H4 (cell line): Measurements from ENCODE around the gene ILF3. TPM values are rescaled to one million over a fixed set of nuclear protein-coding genes. Genes with fewer than 3 reads are reported as not detected.

Experiments
- DNase-seq: peaks from one replicate; pipeline ENCODE4 v3.0.0-alpha.2; 2015; ENCODE audit warnings: low spot score
- total RNA-seq: library from RNA; depleted of rRNA; stranded (reverse); fragments of >200 nt; shearing (Covaris generic); gene quantifications from 2 replicates; pipeline ENCODE4 v1.2.3, GENCODE V29; 2014

The ILF3 gene
- total RNA-seq, 1 experiment from 2014 or later, result 109 TPM

- no peak for DNase-seq
These were observed 41.6 kb downstream of the ILF3 start for GRCh38 chr19:10695401-10696398.

GRCh38 chr19:10699650-10700335 lies 45.6 kb downstream of the ILF3 start:
- DNase-seq, result peak; percentile 30

GRCh38 chr19:10701955-10702525 lies 47.9 kb downstream of the ILF3 start:
- no peak for DNase-seq

GRCh38 chr19:10706990-10707389 lies 52.8 kb downstream of the ILF3 start:
- DNase-seq, result no peak

GRCh38 chr19:10707440-10707839 lies 53.3 kb downstream of the ILF3 start:
- no peak for DNase-seq

- no peak for DNase-seq
These were observed 54.1 kb downstream of the ILF3 start for GRCh38 chr19:10708291-10708690.

- no peak for DNase-seq
These were observed 57.9 kb downstream of the ILF3 start for GRCh38 chr19:10712045-10712444.

GRCh38 chr19:10712754-10713153 lies 58.6 kb downstream of the ILF3 start:
- DNase-seq, result no peak

GRCh38 chr19:10713317-10713716 lies 59.2 kb downstream of the ILF3 start:
- no peak for DNase-seq

GRCh38 chr19:10717054-10717355 lies 62.9 kb downstream of the ILF3 start:
- DNase-seq, result no peak

GRCh38 chr19:10717356-10718204 lies 63.4 kb downstream of the ILF3 start, which contains the start of gene DNM2:
DNM2 (plus strand) TSS chr19:10718079; CDS start chr19:10718243, 164 bp downstream.
- peak; percentile 100 for DNase-seq

- DNase-seq, result no peak
These were observed 64.4 kb downstream of the ILF3 start for GRCh38 chr19:10718205-10719196.

GRCh38 chr19:10719466-10719961 lies 65.4 kb downstream of the ILF3 start:
- DNase-seq, result no peak

- DNase-seq, result no peak
These were observed 66.5 kb downstream of the ILF3 start for GRCh38 chr19:10720607-10721125.

GRCh38 chr19:10723591-10723990 lies 69.4 kb downstream of the ILF3 start:
- DNase-seq, result no peak

GRCh38 chr19:10724573-10725071 lies 70.5 kb downstream of the ILF3 start:
- no peak for DNase-seq

- DNase-seq, result no peak
These were observed 71.3 kb downstream of the ILF3 start for GRCh38 chr19:10725415-10725814.

GRCh38 chr19:10726268-10726667 lies 72.1 kb downstream of the ILF3 start:
- no peak for DNase-seq

- DNase-seq, result no peak
These were observed 73.6 kb downstream of the ILF3 start for GRCh38 chr19:10727685-10728201.
